Mesothelial cell of epicardium (in vitro differentiated cells): ENCODE measurements around the gene MTIF3. TPM values are rescaled to one million over a fixed set of nuclear protein-coding genes. Genes with fewer than 3 reads are reported as not detected.

Source experiments
- DNase-seq, 2 experiments: peaks; one replicate each; pipeline ENCODE4 v3.0.0; 2021; ENCODE audit warnings: low spot score in 2 of 2; ENCODE audit not compliant: unreplicated experiment in 2 of 2
- H3K27ac Mint-ChIP-seq: 2 replicates; pipeline ENCODE4 v1.8.0; 2021; ENCODE audit warnings: mixed read lengths
- H3K27me3 Mint-ChIP-seq: 2 replicates; pipeline ENCODE4 v1.8.0; 2021; ENCODE audit warnings: low read depth, mixed read lengths
- H3K36me3 Mint-ChIP-seq: 2 replicates; pipeline ENCODE4 v1.8.0; 2021; ENCODE audit warnings: mixed read lengths
- H3K4me1 Mint-ChIP-seq: 2 replicates; pipeline ENCODE4 v1.8.0; 2021; ENCODE audit warnings: mixed read lengths
- H3K4me3 Mint-ChIP-seq: 2 replicates; pipeline ENCODE4 v1.8.0; 2021; ENCODE audit warnings: mild to moderate bottlenecking, moderate library complexity, mixed read lengths
- H3K9me3 Mint-ChIP-seq: 2 replicates; pipeline ENCODE4 v1.8.0; 2021; ENCODE audit warnings: mixed read lengths
- CTCF ChIP-seq: fragments of 200-600 bp; sonication (generic); IDR thresholded peaks from one replicate; pipeline ENCODE4 v1.5.0; 2021; ENCODE audit warnings: antibody characterized with exemption; ENCODE audit not compliant: unreplicated experiment
- total RNA-seq: library from RNA; stranded (reverse); gene quantifications from 3 replicates; pipeline ENCODE4 v1.2.1, GENCODE V29; 2021

Gene MTIF3
- total RNA-seq, 1 donor from 2014 or later = 40.4 TPM

GRCh38 chr13:27393101-27393500 is 57.3 kb downstream of the MTIF3 start:
- Mint-ChIP-seq H3K4me3 (no peak overlapping the region), H3K4me1 (peaks cover 3% of the 10 kb centered on the region), H3K27me3 (peaks cover 11% of the 10 kb centered on the region), H3K9me3 (no peaks in the 10 kb centered on the region), H3K36me3 (no peaks in the 10 kb centered on the region), H3K27ac (no peak overlapping the region)
- TF ChIP-seq CTCF = no peak
- DNase-seq = no peak

GRCh38 chr13:27391471-27391870 is 58.9 kb downstream of the MTIF3 start:
- Mint-ChIP-seq H3K4me1 (peaks cover 7% of the 10 kb centered on the region), H3K27me3 (peaks cover 11% of the 10 kb centered on the region), H3K4me3 (no peak overlapping the region), H3K9me3 (no peaks in the 10 kb centered on the region), H3K27ac (no peak overlapping the region), H3K36me3 (no peaks in the 10 kb centered on the region)
- DNase-seq = no peak
- TF ChIP-seq CTCF = no peak

GRCh38 chr13:27389891-27390290 is 60.5 kb downstream of the MTIF3 start:
- Mint-ChIP-seq H3K4me3 (no peak overlapping the region), H3K9me3 (no peaks in the 10 kb centered on the region), H3K27me3 (peaks cover 14% of the 10 kb centered on the region), H3K4me1 (peaks cover 8% of the 10 kb centered on the region), H3K36me3 (no peaks in the 10 kb centered on the region), H3K27ac (no peak overlapping the region)
- DNase-seq = no peak
- no peak for TF ChIP-seq CTCF

- Mint-ChIP-seq H3K9me3 (no peaks in the 10 kb centered on the region), H3K27ac (no peak overlapping the region), H3K27me3 (peaks cover 10% of the 10 kb centered on the region), H3K4me3 (no peak overlapping the region), H3K4me1 (peaks cover 15% of the 10 kb centered on the region), H3K36me3 (no peaks in the 10 kb centered on the region)
- no peak for TF ChIP-seq CTCF
- DNase-seq = no peak
These were observed 62.1 kb downstream of the MTIF3 start for GRCh38 chr13:27388241-27388640.

Other genes with a start within 250 kb of the MTIF3 start
- 851 to 889 TPM (median 875 TPM) in 3 replicates for gene RPL21, start 199.0 kb downstream of the MTIF3 start, total RNA-seq
- gene RASL11A, start 179.7 kb downstream of the MTIF3 start, total RNA-seq = 8.8 to 10.5 TPM (median 9.1 TPM) in 3 replicates
- gene GTF3A, start 25.9 kb downstream of the MTIF3 start, total RNA-seq = 47.5 to 53.7 TPM (median 48.6 TPM) in 3 replicates
- gene LNX2, start 170.0 kb upstream of the MTIF3 start, total RNA-seq = 12.8 to 14.4 TPM (median 13.6 TPM) in 3 replicates
- 119 to 120 TPM (median 120 TPM) in 3 replicates for gene POLR1D, start 171.3 kb upstream of the MTIF3 start, total RNA-seq